ENCODE measurements around the gene GPS2.

DNA sequence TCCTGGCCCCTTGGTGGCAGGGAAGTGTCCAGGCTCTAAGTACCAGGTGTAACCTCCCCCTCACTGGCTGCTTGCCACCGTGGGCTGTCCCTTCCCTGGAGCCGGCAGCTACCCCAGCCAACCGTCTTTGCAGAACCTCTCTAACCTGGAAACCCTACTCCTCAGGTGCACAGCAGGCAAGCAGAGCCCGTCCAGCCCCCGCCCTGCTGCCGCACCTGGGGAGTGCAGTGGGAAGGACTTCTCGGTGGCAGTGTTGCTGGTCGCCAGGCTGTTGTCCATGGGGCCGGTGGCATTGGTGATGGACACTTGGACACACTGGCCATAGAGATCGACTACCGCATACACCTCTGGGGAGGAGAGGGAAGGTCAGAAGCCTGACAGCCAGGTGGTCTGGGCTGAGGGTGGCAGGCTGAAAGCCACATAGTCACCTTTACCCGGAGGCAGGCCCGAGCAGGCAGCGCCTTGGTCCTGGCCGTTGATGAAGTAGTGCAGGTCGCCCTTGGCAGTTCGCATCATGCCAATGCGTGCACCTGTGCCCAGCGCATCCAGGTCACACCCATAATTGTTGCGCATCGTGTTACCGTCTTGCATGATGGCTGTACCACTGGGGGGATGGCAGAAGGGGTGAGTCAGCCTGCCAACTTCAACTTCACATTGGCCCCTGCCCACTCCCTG is 7.5 kb upstream of the GPS2 start:
- TF ChIP-seq EZH2 (IDR thresholded peaks at IDR 0.05; ENCODE audit: borderline replicate concordance, insufficient read depth, low read depth, low read length, poor library complexity, severe bottlenecking), result no peak
- TF ChIP-seq, protein P1, sequence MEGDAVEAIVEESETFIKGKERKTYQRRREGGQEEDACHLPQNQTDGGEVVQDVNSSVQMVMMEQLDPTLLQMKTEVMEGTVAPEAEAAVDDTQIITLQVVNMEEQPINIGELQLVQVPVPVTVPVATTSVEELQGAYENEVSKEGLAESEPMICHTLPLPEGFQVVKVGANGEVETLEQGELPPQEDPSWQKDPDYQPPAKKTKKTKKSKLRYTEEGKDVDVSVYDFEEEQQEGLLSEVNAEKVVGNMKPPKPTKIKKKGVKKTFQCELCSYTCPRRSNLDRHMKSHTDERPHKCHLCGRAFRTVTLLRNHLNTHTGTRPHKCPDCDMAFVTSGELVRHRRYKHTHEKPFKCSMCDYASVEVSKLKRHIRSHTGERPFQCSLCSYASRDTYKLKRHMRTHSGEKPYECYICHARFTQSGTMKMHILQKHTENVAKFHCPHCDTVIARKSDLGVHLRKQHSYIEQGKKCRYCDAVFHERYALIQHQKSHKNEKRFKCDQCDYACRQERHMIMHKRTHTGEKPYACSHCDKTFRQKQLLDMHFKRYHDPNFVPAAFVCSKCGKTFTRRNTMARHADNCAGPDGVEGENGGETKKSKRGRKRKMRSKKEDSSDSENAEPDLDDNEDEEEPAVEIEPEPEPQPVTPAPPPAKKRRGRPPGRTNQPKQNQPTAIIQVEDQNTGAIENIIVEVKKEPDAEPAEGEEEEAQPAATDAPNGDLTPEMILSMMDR (IDR thresholded peaks at IDR 0.05), result no peak
